Measurements from ENCODE around the gene HAAO. TPM values are rescaled to one million over a fixed set of nuclear protein-coding genes. Genes with fewer than 3 reads are reported as not detected.

The HAAO gene
- total RNA-seq, 1 donor from 2014 or later: 4.9 TPM

DNA sequence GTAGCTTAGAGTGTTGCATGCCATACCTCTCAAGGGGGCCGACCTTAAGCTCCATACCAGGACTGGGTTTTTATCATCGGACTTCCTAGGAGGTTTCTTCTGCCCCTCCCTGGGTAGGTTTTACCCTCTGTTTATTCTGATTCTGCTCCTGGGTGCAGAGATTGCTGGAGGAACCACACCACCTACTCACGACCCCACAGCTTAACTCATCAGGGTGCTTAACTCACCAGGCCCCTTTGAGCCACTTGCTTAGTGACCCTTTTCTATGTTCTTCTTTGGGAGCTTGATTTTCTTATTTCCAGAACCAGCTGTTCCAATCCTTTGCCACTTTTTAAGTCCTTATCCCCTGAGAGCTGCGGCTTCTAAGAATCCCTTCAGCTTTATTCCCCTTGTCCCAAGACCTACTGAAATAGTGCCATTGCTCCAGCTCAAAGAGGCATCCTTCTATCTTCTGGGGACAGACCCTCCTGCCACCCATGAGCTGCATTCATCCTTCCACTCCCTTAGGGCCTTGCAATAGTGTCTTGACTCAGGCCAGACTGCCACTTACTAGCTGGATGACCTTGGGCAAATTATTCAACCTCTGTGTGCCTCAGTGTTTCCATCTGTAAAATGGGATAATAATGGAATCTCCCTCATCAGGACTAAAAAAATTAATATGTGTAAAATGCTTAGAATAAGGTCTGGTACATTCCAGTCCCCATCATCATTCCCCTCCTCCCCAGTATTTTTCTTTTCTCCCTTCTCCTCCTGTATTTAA is 34.2 kb downstream of the HAAO start:
- H3K27ac Mint-ChIP-seq (ENCODE audit: unreplicated experiment): peak overlapping the region; percentile 30
- H3K4me1 Mint-ChIP-seq: peaks cover 4% of the 10 kb centered on the region
- no peak for TF ChIP-seq CTCF (conservative IDR thresholded peaks at IDR 0.05)
- no peaks in the 10 kb centered on the region for H3K27me3 Mint-ChIP-seq (ENCODE audit: low read depth)
- no peaks in the 10 kb centered on the region for H3K9me3 Mint-ChIP-seq
- H3K36me3 Mint-ChIP-seq (ENCODE audit: low read depth): peaks cover 6% of the 10 kb centered on the region
- DNase-seq (ENCODE audit: low read depth, low spot score): no peak
- H3K4me3 Mint-ChIP-seq: no peak overlapping the region

DNA sequence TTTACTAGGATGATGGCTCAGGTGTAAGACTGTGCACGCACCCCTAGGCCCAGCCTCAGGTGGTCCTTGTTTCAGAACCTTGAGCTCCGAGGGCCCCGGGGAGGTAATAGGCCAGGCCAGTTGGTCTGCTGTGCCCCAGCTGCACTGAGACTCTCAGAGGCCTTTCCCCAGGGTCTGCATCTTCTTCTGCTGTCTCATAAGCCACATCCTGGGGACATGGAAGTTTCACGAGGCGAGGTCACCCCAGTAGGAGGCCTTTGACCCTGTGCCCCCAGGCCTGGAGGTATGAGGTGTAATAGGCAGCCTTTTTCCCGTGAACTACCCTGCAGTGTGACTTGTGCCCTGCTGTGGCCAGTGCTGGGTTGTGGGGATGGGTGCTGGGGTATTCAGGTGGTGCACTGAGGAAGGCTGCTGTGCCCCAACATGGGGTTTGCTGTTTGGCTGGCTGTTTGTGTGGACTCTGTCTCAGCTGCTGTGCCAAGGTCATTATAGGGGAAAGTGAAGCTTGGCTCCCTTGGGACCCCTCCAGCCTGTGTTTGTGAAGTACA is 35.3 kb downstream of the HAAO start:
- no peaks in the 10 kb centered on the region for H3K27me3 Mint-ChIP-seq (ENCODE audit: low read depth)
- DNase-seq (ENCODE audit: low read depth, low spot score): no peak
- H3K4me1 Mint-ChIP-seq: peaks cover 4% of the 10 kb centered on the region
- H3K4me3 Mint-ChIP-seq: no peak overlapping the region
- H3K27ac Mint-ChIP-seq (ENCODE audit: unreplicated experiment): no peak overlapping the region
- no peaks in the 10 kb centered on the region for H3K9me3 Mint-ChIP-seq
- peaks cover 3% of the 10 kb centered on the region for H3K36me3 Mint-ChIP-seq (ENCODE audit: low read depth)
- TF ChIP-seq CTCF (conservative IDR thresholded peaks at IDR 0.05): no peak

- no peak for TF ChIP-seq CTCF (conservative IDR thresholded peaks at IDR 0.05)
- Mint-ChIP-seq H3K4me3 (no peak overlapping the region), H3K27ac (ENCODE audit: unreplicated experiment) (no peak overlapping the region), H3K9me3 (no peaks in the 10 kb centered on the region), H3K27me3 (ENCODE audit: low read depth) (no peaks in the 10 kb centered on the region), H3K4me1 (peaks cover 4% of the 10 kb centered on the region), H3K36me3 (ENCODE audit: low read depth) (peaks cover 3% of the 10 kb centered on the region)
- DNase-seq (ENCODE audit: low read depth, low spot score): no peak
Measured at GRCh38 chr2:42756150-42756775, 36.1 kb downstream of the HAAO start.

DNA sequence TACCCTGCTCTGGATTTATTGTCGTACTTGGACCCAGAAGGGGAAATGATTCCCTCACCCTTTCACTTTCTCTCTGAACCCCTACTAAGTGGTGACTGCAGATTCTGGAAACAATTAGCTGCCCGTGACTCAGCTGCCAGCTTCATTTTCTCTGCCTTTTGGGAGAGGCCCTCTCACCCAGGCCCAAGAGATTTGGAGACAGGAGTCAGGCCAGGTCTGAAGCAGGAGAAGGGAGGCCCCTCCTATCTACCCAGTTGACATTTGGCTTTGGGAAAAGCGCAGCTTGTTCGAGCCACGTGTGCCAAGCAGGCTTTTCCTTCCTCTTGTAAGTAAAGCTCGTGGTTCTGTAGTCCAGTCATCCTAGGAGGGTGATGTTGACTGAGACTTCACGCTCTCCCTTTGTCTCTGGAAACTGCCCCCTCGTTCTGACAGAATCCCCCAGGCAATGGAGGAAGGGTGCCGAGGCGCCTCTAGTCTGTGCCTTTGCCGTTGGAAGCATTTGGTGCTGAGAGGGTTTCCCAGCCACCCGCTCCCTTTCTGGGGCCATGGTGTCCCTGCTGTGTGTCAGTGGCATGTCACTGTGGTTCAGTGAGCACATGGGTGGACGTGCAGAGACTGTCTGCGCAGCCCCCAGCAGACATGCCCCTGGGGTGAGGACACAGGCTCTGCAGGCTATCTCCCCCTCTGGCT is 37.0 kb downstream of the HAAO start:
- TF ChIP-seq CTCF (conservative IDR thresholded peaks at IDR 0.05): no peak
- H3K4me3 Mint-ChIP-seq: no peak overlapping the region
- peaks cover 4% of the 10 kb centered on the region for H3K4me1 Mint-ChIP-seq
- DNase-seq (ENCODE audit: low read depth, low spot score): no peak
- H3K27ac Mint-ChIP-seq (ENCODE audit: unreplicated experiment): peak overlapping the region; percentile 89
- no peaks in the 10 kb centered on the region for H3K27me3 Mint-ChIP-seq (ENCODE audit: low read depth)
- peaks cover 3% of the 10 kb centered on the region for H3K36me3 Mint-ChIP-seq (ENCODE audit: low read depth)
- H3K9me3 Mint-ChIP-seq: no peaks in the 10 kb centered on the region

DNA sequence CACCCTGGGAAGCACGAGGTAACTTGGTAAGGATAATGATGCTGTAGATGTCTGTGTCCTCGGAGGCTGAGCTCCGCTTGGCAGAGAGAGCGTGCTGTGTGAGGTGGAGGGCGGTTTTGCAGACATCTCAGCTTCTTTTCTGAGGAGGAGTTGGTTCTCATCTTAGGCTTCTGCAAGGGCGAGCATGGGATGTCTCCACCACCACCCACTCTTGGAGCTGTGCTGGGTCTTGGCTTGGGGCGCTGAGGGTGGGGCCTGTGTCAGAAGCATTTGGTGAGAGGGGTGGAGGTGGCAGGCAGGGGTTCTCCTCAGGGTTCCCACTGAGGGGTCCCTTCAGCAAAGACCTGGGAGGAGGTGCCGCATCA is 37.6 kb downstream of the HAAO start:
- peaks cover 3% of the 10 kb centered on the region for H3K36me3 Mint-ChIP-seq (ENCODE audit: low read depth)
- H3K4me1 Mint-ChIP-seq: peaks cover 4% of the 10 kb centered on the region
- H3K27ac Mint-ChIP-seq (ENCODE audit: unreplicated experiment): no peak overlapping the region
- no peak for TF ChIP-seq CTCF (conservative IDR thresholded peaks at IDR 0.05)
- no peak for DNase-seq (ENCODE audit: low read depth, low spot score)
- no peak overlapping the region for H3K4me3 Mint-ChIP-seq
- H3K27me3 Mint-ChIP-seq (ENCODE audit: low read depth): no peaks in the 10 kb centered on the region
- no peaks in the 10 kb centered on the region for H3K9me3 Mint-ChIP-seq

Data from neural crest cell (in vitro differentiated cells).